GM18907 (cell line): ENCODE data around the gene ZFR.

Source experiments
- ATAC-seq: cut with Tn5 transposase; IDR thresholded peaks from one replicate; pipeline ENCODE4 v1.9.1; 2021; ENCODE audit warnings: mild to moderate bottlenecking, moderate library complexity; ENCODE audit not compliant: unreplicated experiment

ZFR gene

GRCh38 chr5:32444431-32445286 lies at the start of gene ZFR:
Gene ZFR, minus strand, starts transcription at chr5:32444740. Its CDS starts 82 bp downstream, at chr5:32444658.
- ATAC-seq = peak; percentile 84

- ATAC-seq = no peak
Measured at GRCh38 chr5:32490972-32491557, 46.5 kb upstream of the ZFR start.

GRCh38 chr5:32489791-32490562 lies 45.4 kb upstream of the ZFR start:
- no peak for ATAC-seq

GRCh38 chr5:32487424-32487823 lies 42.9 kb upstream of the ZFR start:
- no peak for ATAC-seq

- no peak for ATAC-seq
Measured at GRCh38 chr5:32487008-32487407, 42.5 kb upstream of the ZFR start.

GRCh38 chr5:32482193-32482592 lies 37.7 kb upstream of the ZFR start:
- no peak for ATAC-seq

GRCh38 chr5:32479096-32479495 lies 34.6 kb upstream of the ZFR start:
- no peak for ATAC-seq

- no peak for ATAC-seq
Measured at GRCh38 chr5:32476891-32477290, 32.4 kb upstream of the ZFR start.

GRCh38 chr5:32475334-32476097 lies 31.0 kb upstream of the ZFR start:
- no peak for ATAC-seq

GRCh38 chr5:32474209-32474854 lies 29.8 kb upstream of the ZFR start:
- no peak for ATAC-seq

- no peak for ATAC-seq
Measured at GRCh38 chr5:32473072-32473471, 28.5 kb upstream of the ZFR start.

GRCh38 chr5:32471784-32472183 lies 27.2 kb upstream of the ZFR start:
- no peak for ATAC-seq

- ATAC-seq = no peak
Measured at GRCh38 chr5:32465076-32465475, 20.5 kb upstream of the ZFR start.

- ATAC-seq = no peak
Measured at GRCh38 chr5:32462618-32463017, 18.1 kb upstream of the ZFR start.

GRCh38 chr5:32461441-32462120 lies 17.0 kb upstream of the ZFR start:
- ATAC-seq = no peak

GRCh38 chr5:32460702-32461101 lies 16.2 kb upstream of the ZFR start:
- no peak for ATAC-seq

- ATAC-seq = no peak
Measured at GRCh38 chr5:32458880-32459495, 14.4 kb upstream of the ZFR start.

- ATAC-seq = no peak
Measured at GRCh38 chr5:32455311-32455710, 10.8 kb upstream of the ZFR start.

- no peak for ATAC-seq
Measured at GRCh38 chr5:32454821-32455220, 10.3 kb upstream of the ZFR start.
